GM18873 (cell line): ENCODE measurements around the gene UBAP2.
"Not testable (repeated sequence)": the region's sequence is repeated elsewhere in the genome, so short reads cannot be mapped to it uniquely, and the experiment has no call there.

Experiments
- ATAC-seq: cut with Tn5 transposase; IDR thresholded peaks from one replicate; pipeline ENCODE4 v1.9.1; 2021; ENCODE audit warnings: mild to moderate bottlenecking, moderate library complexity, moderate number of reproducible peaks; ENCODE audit not compliant: unreplicated experiment, low FRiP score

Gene UBAP2

DNA sequence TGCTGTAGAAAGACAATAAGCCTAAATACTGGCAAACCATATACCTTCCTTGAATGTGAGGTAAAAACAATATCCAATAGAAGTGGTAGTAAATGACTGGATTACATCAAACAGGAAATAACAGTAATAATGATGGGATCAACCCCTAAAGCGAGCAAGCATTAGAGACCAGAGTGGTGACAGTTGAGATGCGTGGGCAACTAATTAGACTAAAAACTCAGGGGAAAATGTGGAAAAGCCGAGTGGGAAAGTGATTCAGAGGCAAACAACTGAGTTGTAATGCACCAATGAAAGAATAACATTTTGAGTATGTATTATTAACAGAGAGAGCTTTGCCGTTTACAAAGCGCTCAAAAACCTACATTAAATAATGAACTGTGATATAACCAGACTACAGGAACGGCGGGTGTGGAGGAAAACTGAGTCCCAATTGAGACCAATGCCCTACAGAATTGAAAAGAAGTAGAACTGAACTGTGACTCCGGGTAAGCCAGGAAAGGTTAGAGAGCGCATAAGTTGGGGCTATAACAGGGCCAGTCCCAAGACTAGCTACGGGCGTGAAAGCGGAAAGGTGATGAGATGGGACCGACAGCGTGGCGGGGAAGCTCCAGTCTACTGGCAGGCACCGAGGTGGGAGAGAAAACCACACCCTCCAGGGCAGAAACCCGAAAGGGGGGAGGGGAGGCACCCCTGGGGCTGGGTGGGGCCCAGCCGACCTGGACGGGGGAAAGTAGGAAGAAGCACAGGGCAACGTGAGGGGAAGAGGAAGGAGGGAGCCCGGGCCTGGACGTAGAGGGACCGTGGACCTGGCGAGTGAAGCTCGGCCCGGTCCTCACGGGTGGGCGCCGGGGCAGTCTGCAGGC, 592 bp downstream of the UBAP2 start:
- peak; percentile 22 for ATAC-seq

GRCh38 chr9:34046784-34047379, 1.8 kb downstream of the UBAP2 start:
- ATAC-seq, result no peak

GRCh38 chr9:34045903-34046302, 2.8 kb downstream of the UBAP2 start:
- no peak for ATAC-seq

DNA sequence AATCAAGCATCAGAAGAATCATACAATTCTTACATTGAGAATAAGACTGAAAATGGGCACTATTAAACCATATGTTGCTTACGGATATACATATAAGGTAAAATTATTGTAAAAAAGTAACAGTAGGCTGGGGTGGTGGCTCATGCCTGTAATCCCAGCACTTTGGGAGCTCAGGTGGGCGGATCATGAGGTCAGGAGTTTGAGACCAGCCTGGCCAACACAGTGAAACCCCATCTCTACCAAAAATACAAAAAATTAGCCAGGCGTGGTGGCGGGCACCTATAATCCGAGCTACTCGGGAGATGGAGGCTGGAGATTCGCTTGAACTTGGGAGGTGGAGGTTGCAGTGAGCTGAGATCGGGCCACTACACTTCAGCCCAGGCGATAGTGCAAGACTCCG, 6.6 kb downstream of the UBAP2 start:
- not testable (repeated sequence) for ATAC-seq

DNA sequence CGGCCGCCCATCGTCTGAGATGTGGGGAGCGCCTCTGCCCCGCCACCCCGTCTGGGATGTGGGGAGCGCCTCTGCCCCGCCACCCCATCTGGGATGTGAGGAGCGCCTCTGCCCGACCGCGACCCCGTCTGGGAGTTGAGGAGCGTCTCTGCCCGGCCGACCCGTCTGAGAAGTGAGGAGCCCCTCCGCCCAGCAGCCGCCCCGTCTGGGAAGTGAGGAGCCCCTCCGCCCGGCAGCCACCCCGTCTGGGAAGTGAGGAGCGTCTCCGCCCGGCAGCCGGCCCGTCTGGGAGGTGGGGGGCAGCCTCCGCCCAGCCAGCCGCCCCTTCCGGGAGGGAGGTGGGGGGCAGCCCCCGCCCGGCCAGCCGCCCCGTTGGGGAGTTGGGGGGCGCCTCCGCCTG, 9.8 kb downstream of the UBAP2 start:
- not testable (repeated sequence) for ATAC-seq

DNA sequence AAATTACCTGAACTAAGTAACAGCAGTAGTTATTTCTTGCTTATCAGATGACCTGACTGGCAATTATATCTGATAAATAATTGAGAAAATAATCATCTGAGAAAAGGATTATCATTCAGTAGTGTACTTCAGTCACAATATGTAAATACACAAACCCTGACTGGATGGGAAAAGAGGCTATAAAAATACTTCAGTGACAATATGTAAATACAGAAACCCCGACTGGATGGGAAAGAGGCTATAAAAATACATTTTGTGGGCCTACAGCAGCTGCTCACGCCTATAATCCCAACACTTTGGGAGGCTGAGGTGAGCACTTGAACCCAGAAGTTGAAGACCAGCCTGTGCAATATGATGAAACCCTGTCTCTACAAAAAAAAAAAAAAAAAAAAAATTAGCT, 11.1 kb downstream of the UBAP2 start:
- no peak for ATAC-seq

GRCh38 chr9:34036625-34037024, 12.1 kb downstream of the UBAP2 start:
- ATAC-seq, result no peak

DNA sequence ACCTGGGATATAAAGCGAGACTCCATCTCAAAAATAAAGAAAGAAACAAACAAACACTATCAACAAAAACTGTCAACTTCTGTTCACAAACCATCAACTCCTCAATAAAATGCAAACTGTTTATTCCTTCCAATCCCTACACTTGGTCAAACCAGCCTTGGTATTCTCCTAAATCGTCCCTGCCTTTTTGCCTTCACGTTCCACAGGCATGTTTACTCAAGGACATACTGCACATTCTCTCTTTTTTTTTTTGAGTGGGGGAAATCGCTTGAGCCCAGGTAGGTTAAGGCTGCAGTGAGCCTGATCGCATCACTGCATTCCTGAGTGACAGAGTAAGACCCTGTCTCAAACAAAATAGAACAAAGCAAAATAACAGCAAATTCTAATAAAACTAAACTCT, 13.0 kb downstream of the UBAP2 start:
- ATAC-seq, result no peak

DNA sequence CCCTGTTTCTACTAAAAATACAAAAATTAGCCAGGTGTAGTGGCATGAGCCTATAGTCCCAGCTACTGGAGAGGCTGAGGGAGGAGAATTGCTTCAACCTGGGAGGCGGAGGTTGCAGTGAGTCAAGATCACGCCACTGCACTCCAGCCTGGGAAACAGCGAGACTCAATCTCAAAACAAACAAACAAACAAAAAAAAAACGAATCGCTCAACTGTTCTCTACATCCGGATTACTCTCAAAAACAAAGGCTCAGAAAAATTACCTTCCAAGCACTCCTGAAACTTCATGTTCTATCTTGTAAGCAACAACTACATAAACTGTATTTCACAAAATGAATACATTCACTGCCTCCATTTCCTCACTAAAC, 14.0 kb downstream of the UBAP2 start:
- no peak for ATAC-seq

DNA sequence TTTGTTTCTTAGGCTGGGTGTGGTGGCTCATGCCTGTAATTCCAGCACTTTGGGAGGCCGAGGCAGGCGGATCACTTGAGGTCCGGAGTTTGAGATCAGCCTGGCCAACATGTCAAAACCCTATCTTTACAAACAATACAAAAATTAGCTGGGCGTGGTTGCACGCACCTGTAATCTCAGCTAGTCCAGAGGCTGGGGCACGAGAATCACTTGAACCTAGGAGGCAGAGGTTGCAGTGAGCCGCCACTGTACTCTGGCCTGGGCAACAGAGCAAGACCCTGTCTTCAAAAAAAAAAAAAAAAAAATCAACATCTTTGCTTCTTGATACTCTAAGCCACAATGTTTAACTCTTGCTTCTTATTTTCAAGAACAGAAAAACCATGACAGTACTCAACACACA, 16.1 kb downstream of the UBAP2 start:
- no peak for ATAC-seq

- ATAC-seq, result no peak
Observed at GRCh38 chr9:34027845-34028574, 20.7 kb downstream of the UBAP2 start.

DNA sequence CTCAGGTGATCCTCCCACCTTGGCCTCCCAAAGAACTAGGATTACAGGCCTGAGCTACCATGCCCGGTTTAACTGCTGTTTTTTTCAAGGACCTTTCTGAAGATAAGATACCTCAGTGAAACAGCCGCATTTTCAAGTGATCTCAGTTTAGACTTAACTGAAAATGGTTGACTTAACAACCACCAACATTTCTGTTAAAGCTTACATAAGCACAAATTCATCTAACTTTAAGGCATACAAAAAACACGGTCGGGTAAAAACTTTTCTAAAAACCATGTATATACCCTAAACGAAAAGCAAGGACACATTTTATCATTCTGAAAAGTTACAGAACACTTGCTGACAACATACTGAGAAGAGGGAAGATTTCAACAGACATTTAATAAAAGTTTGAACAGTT, 22.9 kb downstream of the UBAP2 start:
- no peak for ATAC-seq

GRCh38 chr9:34025062-34025461, 23.6 kb downstream of the UBAP2 start:
- ATAC-seq, result no peak

DNA sequence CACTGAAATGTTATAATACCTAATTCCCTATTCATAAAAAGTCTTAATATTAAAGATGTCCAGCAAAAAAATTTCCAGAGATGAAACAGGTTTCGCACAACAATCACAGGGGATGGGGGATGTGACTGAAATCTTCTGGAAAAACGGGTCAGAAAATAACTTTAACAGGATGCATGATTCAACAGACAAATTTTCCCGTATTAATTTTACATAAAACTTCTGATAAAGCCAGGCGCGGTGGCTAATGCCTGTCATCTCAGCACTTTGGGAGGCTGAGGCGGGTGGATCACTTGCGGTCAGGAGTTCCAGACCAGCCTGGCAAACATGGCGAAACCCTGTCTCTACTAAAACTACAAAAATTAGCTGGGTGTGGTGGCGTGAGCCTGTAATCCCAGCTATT, 24.2 kb downstream of the UBAP2 start:
- not testable (repeated sequence) for ATAC-seq

- ATAC-seq, result no peak
Observed at GRCh38 chr9:34016149-34016548, 32.5 kb downstream of the UBAP2 start.

DNA sequence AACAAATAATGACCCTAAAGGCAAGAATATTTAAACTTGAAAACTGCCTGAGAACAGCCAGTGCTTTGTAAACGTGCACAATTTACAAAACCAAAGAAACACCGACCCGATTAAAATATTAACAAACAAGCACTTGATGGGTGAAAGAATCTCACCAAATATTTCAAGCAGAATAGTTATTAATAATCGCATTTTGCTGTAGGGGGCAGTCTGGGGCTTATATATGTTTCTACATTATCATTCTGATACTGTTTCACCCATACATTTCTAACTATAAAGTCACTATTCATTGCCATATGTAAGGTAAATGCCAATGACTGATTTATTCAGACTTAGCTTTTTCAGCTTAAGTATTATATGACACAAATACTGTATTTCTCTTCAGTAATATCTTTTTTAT, 37.7 kb downstream of the UBAP2 start:
- ATAC-seq, result no peak

DNA sequence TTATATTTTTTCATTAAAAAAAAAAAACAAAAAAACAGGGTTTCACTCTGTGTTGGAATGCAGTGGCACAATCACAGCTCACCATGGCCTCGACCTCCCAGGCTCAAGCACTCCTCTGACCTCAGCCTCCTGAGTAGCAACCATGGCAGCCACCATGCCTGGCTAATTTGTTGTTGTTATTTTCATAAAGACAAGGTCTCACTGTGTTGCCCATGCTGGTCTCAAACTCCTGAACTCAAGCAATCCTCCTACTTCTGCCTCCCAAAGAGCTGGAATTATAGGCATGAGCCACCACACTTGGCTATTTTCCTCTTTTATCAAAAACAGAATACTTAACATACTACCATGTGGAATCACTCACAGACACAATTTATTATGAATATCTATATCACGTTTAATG, 46.7 kb downstream of the UBAP2 start:
- ATAC-seq, result no peak

DNA sequence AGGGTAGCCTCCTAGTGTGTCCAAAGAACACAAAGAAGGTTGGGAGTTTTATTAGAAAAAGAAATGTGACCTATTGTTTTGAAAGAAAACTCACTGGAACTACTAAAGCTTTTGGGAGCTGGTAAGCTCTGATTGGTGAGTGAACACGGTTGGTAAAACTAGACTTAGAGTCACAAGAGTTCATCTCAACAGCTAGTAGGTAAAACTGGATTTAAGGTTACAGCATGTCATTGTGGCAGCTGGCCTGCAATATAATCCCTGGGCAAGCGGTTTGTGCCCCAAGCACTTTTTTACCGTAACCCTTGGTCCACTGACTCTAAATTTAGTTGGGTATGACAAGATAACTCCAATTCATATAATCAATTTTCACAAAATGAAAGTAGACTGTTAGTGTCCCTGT, 47.4 kb downstream of the UBAP2 start:
- ATAC-seq, result no peak

DNA sequence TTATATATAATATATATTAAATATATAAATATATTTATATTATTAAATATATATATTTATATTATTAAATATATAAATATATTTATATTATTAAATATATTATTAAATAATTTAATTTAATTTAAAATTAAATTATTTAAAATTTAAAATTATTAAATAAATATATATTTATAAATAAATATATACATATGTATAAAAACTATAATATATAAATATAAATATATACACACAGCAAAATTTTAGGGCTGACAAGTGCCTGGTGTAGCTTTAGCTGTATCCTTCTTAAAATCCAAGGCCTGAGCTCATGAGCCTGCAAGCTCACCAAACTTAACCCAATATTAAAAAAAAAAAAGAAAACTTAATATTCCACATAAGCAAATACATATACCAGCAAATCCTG, 53.2 kb downstream of the UBAP2 start:
- ATAC-seq, result no peak

GRCh38 chr9:33993104-33993503, 55.6 kb downstream of the UBAP2 start:
- no peak for ATAC-seq

DNA sequence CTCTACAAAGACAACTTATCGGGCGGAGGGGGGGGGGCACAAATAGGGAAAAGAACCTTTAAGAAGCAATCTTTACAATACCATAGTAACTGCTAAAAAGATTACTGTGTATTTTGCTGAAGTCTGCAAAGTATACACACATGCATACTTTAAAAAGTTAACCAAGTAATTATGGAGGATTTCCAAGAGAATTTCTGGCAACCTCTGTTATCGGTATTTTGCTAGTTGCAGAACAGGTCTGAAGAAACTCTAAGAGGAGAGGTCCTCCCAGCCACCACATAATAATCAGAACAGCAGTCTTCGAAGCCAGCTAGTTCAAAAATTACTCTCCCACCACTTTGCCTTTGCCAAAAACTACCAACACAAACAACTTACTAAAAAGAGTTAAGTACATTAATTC, 56.1 kb downstream of the UBAP2 start:
- no peak for ATAC-seq
